ENCODE data around the gene GAGE12J.
"Not testable (repeated sequence)": the region's sequence is repeated elsewhere in the genome, so short reads cannot be mapped to it uniquely, and the experiment has no call there.

The GAGE12J gene

DNA sequence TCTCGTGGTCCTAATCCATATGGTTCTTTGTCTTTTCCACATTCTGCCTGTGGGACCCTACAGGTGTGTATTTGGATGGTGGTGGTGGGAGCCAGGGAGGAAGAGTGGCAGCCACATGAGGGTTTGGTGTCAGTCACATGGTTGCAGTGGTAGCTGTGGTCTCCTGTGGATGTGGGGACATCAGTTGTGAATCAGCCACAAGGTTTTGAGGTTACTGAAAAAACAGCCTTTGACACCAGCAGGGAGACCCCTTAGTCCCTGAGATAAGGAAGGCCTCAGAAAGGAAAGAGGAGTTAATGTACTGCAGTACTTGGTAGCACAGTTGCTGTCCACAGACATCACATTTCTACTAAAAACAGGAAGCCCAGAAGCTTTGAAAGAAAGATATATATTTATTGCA is 34.2 kb upstream of the GAGE12J start:
- no peaks in the 10 kb centered on the region for H3K27me3 ChIP-seq (replicated peaks)
- no peaks in the 10 kb centered on the region for H3K36me3 ChIP-seq (replicated peaks)
- H3K27ac ChIP-seq = no peak overlapping the region
- TF ChIP-seq, protein P1, sequence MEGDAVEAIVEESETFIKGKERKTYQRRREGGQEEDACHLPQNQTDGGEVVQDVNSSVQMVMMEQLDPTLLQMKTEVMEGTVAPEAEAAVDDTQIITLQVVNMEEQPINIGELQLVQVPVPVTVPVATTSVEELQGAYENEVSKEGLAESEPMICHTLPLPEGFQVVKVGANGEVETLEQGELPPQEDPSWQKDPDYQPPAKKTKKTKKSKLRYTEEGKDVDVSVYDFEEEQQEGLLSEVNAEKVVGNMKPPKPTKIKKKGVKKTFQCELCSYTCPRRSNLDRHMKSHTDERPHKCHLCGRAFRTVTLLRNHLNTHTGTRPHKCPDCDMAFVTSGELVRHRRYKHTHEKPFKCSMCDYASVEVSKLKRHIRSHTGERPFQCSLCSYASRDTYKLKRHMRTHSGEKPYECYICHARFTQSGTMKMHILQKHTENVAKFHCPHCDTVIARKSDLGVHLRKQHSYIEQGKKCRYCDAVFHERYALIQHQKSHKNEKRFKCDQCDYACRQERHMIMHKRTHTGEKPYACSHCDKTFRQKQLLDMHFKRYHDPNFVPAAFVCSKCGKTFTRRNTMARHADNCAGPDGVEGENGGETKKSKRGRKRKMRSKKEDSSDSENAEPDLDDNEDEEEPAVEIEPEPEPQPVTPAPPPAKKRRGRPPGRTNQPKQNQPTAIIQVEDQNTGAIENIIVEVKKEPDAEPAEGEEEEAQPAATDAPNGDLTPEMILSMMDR (IDR thresholded peaks at IDR 0.05; ENCODE audit: low read depth, low read length, missing control alignments) = no peak
- in situ Hi-C loops (cut with HindIII; ENCODE audit: low pct_ligation_motif_present, low sequenced_read_pairs) = no loop called here
- no peak for DNase-seq
- no peak overlapping the region for H3K4me3 ChIP-seq (ENCODE audit: low read depth, low read length)

DNA sequence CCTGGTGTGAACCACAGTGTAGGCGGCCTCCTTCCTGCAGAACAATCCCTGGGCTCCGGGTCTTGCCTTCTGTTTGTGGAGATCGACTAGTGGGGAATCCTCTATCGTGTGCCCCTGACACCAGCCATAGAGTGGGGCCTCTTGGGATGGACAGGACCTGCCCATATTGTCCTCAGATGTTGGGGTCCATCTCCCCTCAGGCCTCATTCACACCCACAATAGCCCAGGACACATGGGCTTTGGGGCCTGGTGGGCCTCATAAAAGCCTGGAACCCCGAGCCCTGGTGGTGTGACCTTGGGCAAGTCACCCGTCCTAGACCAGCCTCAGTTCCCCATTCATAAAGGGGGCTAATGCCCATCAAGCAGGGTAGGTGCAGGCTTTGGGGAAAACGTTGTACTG is 31.6 kb upstream of the GAGE12J start:
- Histone ChIP-seq H3K27me3 (replicated peaks) (no peaks in the 10 kb centered on the region), H3K27ac (no peak overlapping the region), H3K4me3 (ENCODE audit: low read depth, low read length) (no peak overlapping the region), H3K36me3 (replicated peaks) (no peaks in the 10 kb centered on the region)
- in situ Hi-C loops (cut with HindIII; ENCODE audit: low pct_ligation_motif_present, low sequenced_read_pairs) = no loop called here
- TF ChIP-seq, protein P1 (IDR thresholded peaks at IDR 0.05; ENCODE audit: low read depth, low read length, missing control alignments) = no peak
- DNase-seq = no peak

DNA sequence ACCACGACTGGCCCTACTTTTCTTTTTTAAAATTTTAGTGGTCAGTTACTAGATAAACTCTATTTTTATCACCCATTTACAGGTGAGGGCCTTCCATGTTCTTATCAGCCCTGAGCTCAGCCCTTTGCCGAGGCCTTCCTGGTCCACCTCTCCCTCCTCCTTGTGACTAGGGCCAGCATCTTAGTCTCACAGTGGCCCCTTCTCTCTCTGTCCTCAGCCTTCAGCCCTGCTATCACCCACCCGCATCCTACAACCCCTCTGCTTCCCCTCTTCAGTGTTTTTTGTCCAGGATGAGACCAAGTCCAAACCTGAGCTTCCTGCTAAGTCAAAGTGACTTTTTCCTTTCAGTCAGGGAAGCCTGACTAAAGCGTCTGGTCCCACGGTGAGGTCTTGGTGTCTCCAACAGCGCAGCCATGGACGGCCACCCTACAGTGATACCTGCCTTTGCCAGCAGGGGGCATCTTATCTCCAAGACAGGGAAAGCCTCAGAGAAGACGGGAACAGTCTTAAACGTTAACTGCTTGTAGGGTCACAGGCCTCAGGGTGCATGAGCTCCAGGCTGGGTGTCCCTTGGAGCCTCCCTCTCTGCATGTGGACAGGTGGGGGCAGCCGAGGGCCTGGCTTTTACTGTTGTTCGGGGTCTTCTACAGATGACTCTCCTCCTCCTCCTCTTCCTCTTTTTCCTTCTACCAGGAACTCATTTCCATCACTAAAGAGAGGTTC is 30.1 kb upstream of the GAGE12J start:
- H3K4me3 ChIP-seq (ENCODE audit: low read depth, low read length) = no peak overlapping the region
- no peaks in the 10 kb centered on the region for H3K27me3 ChIP-seq (replicated peaks)
- TF ChIP-seq, protein P1 (IDR thresholded peaks at IDR 0.05; ENCODE audit: low read depth, low read length, missing control alignments) = peak; percentile 78
- peak; percentile 42 for DNase-seq
- H3K36me3 ChIP-seq (replicated peaks) = no peaks in the 10 kb centered on the region
- in situ Hi-C loops (cut with HindIII; ENCODE audit: low pct_ligation_motif_present, low sequenced_read_pairs) = no loop called here
- H3K27ac ChIP-seq = no peak overlapping the region

DNA sequence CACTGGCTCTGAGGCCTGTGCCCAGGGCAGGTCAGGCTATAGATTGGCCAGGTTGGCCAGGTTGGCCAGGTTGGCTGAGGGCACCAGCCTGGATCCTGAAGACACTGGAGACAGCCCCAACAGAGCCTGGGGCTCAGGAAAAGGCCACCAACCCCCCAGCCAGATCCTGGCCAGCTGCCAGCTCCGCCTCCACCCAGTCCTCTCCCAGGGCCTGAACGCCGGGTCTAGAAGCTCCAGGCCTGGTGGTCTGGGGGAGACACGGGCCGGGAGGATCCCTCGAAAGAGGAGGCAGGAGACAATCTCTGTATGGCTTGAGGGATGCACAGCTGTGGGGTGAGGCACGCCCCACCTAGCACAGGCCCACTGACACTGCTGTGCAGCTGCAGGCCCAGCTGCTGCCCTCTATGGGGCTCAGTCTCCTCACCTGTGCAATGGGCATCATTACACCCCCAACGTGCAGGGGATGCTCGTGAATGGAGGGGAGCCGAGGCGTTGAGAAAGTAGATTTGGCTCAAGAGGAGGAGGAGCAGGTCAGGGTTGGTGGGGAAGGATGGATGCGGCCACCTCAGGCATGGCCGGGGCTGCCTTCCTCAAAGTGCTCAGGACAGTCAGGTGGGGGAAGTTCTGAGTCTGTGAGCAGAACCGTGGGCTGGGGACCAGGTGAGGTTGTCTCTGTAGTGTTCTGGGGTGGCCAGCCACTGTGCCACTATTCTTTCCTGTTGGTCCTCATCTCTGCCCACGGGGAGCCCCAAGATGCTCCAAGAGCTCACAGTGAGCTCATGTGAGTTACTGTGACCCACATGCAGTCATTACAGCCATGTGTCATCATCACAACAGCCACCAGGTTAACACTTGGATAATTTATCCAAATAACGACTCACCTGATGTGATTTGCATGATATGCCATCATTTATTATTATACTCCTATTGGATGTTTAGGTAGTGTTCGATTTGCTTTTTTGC is 29.2 kb upstream of the GAGE12J start:
- Histone ChIP-seq H3K36me3 (replicated peaks) (no peaks in the 10 kb centered on the region), H3K4me3 (ENCODE audit: low read depth, low read length) (no peak overlapping the region), H3K27me3 (replicated peaks) (no peaks in the 10 kb centered on the region), H3K27ac (no peak overlapping the region)
- TF ChIP-seq, protein P1 (IDR thresholded peaks at IDR 0.05; ENCODE audit: low read depth, low read length, missing control alignments) = no peak
- DNase-seq = no peak
- in situ Hi-C loops (cut with HindIII; ENCODE audit: low pct_ligation_motif_present, low sequenced_read_pairs) = no loop called here

DNA sequence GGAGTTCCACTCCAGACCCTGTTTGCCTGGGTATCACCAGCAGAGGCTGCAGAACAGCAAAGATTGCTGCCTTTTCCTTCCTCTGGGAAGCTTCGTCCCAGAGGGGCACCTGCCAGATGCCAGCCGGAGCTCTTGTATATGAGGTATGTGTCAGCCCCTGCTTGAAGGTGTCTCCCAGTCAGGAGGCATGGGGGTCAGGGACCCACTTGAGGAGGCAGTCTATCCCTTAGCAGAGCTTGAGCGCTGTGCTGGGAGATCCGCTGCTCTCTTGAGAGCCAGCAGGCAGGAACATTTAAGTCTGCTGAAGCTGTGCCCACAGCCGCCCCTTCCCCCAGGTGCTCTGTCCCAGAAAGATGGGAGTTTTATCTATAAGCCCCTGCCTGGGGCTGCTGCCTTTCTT is 22.5 kb upstream of the GAGE12J start:
- in situ Hi-C loops (cut with HindIII; ENCODE audit: low pct_ligation_motif_present, low sequenced_read_pairs); H3K36me3 ChIP-seq (replicated peaks); DNase-seq; H3K4me3 ChIP-seq (ENCODE audit: low read depth, low read length); H3K27ac ChIP-seq; H3K27me3 ChIP-seq (replicated peaks): not testable (repeated sequence)

DNA sequence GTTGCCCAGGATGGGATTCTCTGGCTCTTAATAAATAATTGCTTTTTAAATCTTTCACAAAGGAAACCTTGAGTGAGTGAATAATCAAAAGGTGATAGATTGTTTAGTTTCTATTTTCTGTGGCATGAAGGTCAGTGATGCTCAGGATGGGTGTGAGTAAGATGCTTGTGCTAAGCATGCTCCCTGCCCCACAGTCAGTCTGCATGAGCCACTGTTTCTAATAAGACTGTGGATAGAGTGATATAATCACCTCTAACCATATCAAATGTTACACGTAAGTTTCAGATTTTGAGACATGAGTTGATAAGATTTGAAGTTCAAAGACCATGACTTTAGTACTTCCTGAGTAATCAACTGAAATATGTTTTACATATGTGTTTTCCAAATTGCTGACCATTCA is 21.1 kb upstream of the GAGE12J start:
- no peak for DNase-seq
- TF ChIP-seq, protein P1 (IDR thresholded peaks at IDR 0.05; ENCODE audit: low read depth, low read length, missing control alignments) = no peak
- Histone ChIP-seq H3K27ac (no peak overlapping the region), H3K4me3 (ENCODE audit: low read depth, low read length) (no peak overlapping the region), H3K36me3 (replicated peaks) (no peaks in the 10 kb centered on the region), H3K27me3 (replicated peaks) (no peaks in the 10 kb centered on the region)
- in situ Hi-C loops (cut with HindIII; ENCODE audit: low pct_ligation_motif_present, low sequenced_read_pairs) = no loop called here

All from brain microvascular endothelial cell (primary cell).